SW480 (cell line): ENCODE data around the gene CCDC169.

ENCODE experiments used
- DNase-seq: peaks from one replicate; pipeline ENCODE4 v3.0.0-alpha.2; 2016; ENCODE audit warnings: low spot score

Gene CCDC169

DNA sequence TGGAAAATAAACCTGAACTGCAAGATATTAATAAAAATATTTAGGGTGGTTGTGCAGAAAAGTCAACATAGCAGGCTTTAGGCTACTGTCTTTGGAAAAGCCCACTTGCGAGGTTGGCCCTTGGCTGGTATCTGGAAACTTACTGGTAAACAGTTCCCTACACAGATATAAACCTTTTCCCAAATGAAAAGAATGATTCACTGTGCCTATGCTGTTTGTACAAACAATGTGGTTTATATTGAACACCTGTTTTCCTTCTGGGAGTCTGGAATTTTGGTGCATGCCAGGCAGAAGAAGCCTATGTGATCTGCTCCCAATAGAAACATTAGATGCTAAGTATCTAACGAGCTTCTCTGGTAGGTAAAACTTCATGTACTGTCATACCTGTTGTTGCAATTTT is 53.5 kb downstream of the CCDC169 start:
- DNase-seq = no peak

- no peak for DNase-seq
Observed at GRCh38 chr13:36242761-36243160, 54.9 kb downstream of the CCDC169 start.

DNA sequence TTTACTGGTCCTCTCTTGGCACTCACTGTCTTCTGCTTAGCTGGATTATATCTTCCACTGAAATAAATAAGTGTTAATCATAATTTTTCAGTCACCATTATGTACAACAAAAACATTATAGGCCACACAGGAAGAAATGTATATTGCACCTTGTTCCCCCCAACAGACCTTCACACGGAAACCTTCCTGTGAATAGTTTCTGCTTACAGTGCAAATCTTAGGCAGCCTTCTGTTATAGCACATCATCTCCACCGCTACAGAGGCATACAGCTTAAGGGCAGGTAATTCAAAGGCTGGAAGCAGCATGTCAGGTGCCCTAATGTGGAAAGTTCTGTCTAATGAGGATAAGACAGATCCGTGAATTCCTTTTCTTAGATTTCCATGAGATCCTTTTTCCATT is 66.4 kb downstream of the CCDC169 start:
- DNase-seq = no peak

DNA sequence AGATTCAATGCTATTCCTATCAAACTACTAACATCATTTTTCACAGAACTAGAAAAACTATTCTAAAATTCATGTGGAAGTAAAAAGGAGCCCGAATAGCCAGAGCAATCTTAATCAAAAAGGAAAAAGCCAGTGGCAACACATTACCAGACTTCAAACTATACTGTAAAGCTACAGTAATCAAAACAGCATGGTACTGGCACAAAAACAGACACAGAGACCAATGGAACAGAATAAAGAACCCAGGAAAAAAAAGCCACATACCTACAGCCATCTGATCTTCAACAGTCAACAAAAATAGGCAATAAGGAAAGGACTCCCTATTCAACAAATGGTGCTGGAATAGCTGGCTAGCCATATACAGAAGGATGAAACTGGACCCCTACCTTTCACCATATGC is 72.9 kb downstream of the CCDC169 start:
- DNase-seq = no peak

DNA sequence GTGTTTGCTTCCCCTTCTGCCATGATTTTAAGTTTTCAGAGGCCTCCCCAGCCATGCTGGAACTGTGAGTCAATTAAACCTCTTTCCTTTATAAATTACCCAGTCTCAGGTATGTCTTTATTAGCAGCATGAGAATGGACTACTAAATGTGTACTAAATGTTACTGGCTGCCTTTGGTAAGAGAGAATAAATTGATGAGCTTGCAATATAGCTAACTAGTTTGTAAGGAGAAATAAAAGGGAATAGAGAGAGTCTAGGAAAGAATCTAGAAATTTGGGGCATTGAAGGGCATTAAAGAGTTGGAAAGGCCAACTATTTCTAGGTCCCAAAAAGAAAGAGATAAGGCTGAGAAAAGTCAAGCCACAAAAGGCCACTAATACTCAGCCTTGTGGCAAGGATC is 77.7 kb downstream of the CCDC169 start:
- DNase-seq = no peak

DNA sequence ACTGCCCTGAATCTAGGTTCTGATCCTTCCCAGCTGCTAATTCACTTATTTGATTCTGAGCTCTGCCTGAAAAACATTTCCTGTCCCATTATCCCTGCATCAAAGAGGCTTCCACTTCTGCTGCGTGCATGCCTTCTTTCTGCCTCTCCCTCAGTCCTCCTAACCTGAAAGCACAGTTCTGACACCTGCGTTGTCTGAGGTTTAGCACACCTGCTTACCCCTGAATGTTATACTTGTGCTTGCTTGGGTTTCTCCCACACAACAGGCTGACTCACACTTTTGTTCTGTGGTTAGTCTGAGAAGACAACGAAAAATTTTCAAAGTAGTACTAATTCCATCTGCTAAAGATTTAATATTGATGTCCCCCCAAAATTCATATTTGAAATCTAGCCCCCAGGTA is 80.2 kb downstream of the CCDC169 start:
- peak; percentile 61 for DNase-seq

- no peak for DNase-seq
Observed at GRCh38 chr13:36214163-36214921, 83.3 kb downstream of the CCDC169 start, which contains the start of gene SOHLH2. Gene SOHLH2, minus strand, starts transcription at chr13:36214556. Its CDS starts 30 bp downstream, at chr13:36214526.

GRCh38 chr13:36212789-36213188 is 84.8 kb downstream of the CCDC169 start:
- DNase-seq = no peak

GRCh38 chr13:36211567-36211966 is 86.0 kb downstream of the CCDC169 start:
- no peak for DNase-seq

DNA sequence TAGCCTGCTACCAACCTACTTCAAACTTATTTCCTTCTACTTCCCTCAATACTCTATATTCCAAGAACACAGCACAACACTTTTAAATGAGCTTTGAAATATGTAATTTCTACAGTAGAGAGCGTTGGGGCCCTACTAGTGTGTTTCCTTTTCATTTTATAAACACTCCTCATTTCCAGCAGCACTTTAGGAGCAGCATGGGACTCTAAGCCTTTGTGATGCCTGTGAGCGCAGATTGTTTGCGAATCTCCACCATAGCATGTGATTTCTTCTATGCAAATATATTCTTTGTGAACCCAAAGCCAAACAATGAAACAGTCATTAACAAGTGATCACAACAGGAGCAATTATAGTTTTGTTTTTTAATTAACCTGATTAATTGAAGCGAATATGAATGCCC is 86.9 kb downstream of the CCDC169 start:
- DNase-seq = no peak

DNA sequence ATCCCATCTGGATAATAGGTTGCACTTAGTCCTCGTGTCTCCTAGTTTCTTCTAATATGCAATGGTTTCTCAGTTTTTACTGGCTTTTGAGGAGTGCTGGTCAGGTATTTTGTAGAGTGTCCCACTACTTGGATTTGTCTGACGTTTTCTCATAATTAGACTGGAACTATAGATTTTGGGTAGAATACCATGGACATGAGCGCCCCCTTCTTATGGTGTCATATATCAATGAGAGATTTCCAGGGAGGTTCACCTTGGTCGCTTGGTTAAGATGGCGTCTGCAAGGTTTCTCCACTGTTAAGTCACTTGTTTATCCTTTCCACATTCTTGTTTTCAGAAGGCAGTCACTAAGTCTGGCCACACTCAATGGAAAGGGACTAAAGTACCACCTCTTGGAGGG is 89.9 kb downstream of the CCDC169 start:
- no peak for DNase-seq

DNA sequence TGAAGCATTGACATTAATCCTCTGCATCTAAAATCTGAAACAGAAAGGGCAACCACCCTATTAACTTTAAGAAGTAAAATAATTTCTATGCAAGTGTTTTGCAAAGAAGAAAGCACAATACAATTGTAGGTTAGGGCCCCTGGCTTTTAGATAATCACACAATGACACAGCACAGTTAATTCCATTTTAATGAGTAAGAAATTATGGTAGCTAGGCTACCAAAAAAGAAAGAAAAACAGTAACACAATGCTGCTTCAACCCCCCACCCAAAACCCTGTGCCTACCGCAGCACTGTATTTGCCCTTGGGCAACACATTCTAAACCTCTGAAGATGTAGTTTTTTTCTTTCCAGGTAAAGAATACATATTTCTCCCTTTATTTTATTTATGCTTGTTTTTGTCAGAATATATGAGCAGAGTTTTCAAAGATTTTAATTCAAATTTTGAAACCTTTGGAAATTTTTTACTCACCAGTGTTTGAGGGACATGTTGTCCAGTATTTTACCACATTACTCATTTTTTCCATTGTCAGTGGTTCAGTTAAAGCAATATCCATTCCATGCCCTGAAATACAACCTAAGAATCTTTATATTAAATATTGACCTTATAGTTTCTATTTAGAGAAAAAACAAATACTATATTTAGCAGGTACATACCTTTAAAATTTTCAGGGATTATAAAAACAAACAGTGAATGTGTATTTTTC is 104.3 kb downstream of the CCDC169 start:
- DNase-seq = no peak

DNA sequence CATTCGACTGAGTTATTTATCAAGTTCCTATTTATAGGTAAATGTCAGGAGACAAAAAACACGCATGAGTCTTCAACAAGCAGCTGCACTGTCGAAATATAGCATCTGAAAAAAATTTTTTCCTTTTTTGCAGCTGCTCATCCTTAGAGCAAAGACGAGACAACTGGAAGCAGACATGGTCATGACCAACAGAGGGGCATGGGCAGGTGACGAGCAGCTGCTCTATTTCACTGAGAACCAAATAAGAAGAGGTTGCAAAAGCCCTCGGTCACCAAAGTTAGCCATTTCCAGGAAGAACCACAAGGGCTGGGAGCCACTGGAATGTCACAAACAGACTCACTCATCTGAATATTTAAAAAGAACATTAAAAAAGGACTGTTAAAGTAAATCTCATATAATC is 105.4 kb downstream of the CCDC169 start:
- DNase-seq = no peak

- no peak for DNase-seq
Observed at GRCh38 chr13:36190771-36191170, 106.8 kb downstream of the CCDC169 start.

DNA sequence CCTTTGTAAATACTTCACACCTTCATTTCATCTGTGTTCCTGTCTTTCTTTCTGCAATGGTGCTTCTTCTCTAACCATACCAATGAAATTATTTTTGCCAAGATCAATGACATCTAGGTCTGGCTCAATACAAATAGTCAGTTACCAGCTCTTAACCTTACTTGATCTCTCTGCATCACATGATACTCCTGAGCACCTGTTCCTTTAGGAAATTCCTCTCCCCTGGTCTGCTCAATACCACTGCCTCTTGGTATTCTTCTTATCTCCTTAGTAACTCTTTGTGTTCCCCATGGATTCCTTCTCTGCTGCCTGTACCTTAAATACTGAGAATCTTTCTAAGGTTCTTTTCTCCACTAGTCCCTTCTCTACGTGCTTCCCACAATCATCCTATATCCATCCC is 109.2 kb downstream of the CCDC169 start:
- DNase-seq = no peak

GRCh38 chr13:36183901-36184300 is 113.7 kb downstream of the CCDC169 start:
- DNase-seq = no peak
